Keratinocyte (primary cell): ENCODE measurements around the gene RALGPS1.

Source experiments
- CTCF ChIP-seq, 3 experiments: IDR thresholded peaks in 1 of 3; conservative IDR thresholded peaks in 1 of 3; optimal IDR thresholded peaks in 1 of 3; 2 replicates in 2 of 3; 3 replicates in 1 of 3; pipeline versions ENCODE3 to v1.5.1; 2011; ENCODE audit warnings: low read length in 3 of 3, mild to moderate bottlenecking in 3 of 3, moderate library complexity in 2 of 3, control low read depth in 1 of 3, inconsistent platforms in 1 of 3; ENCODE audit not compliant: insufficient read depth in 2 of 3; ENCODE audit errors: extremely low read depth in 1 of 3
- EZH2 ChIP-seq: IDR thresholded peaks from one replicate; pipeline ENCODE4 v1.6.1; 2012; ENCODE audit warnings: inconsistent platforms, mild to moderate bottlenecking, low read length, moderate library complexity

- TF ChIP-seq CTCF (optimal IDR thresholded peaks at IDR 0.05 in 1 of 3, IDR thresholded peaks at IDR 0.05 in 1 of 3, conservative IDR thresholded peaks at IDR 0.05 in 1 of 3; ENCODE audit: extremely low read depth in 1 of 3, insufficient read depth in 2 of 3, low read length in 3 of 3) = no peak
- no peak for TF ChIP-seq EZH2
These were observed 254.9 kb downstream of the RALGPS1 start for GRCh38 chr9:127169575-127169883.
